MM.1S (cell line): ENCODE measurements around the gene RAB27B.
"Not testable (repeated sequence)": the region's sequence is repeated elsewhere in the genome, so short reads cannot be mapped to it uniquely, and the experiment has no call there.

Source experiments
- DNase-seq: peaks from one replicate; pipeline ENCODE4 v3.0.0-alpha.2; 2015
- H2AFZ ChIP-seq: fragments of 300-600 bp; sonication (generic); 2 replicates; pipeline ENCODE4 v1.6.0; 2016; ENCODE audit warnings: antibody characterized with exemption, low read length
- H3F3A ChIP-seq: fragments of 300-600 bp; sonication (generic); 2 replicates; pipeline ENCODE4 v1.6.1; 2016; ENCODE audit warnings: mild to moderate bottlenecking, antibody characterized with exemption, low read length, moderate library complexity, mixed read lengths; ENCODE audit not compliant: insufficient read depth
- H3K27ac ChIP-seq: fragments of 300-600 bp; sonication (generic); 2 replicates; pipeline ENCODE4 v1.5.1; 2016; ENCODE audit warnings: mild to moderate bottlenecking, low read length
- H3K27me3 ChIP-seq: fragments of 300-600 bp; sonication (generic); replicated peaks from 2 replicates; pipeline ENCODE4 v1.6.0; 2016; ENCODE audit warnings: low read length; ENCODE audit not compliant: insufficient read depth
- H3K36me3 ChIP-seq: fragments of 300-600 bp; sonication (generic); replicated peaks from 2 replicates; pipeline ENCODE4 v1.6.1; 2016; ENCODE audit warnings: mild to moderate bottlenecking, low read length, mixed read lengths; ENCODE audit not compliant: insufficient read depth
- H3K4me1 ChIP-seq: fragments of 300-600 bp; sonication (generic); 2 replicates; pipeline ENCODE4 v1.6.1; 2016; ENCODE audit warnings: low read length, mixed read lengths
- H3K4me2 ChIP-seq: fragments of 300-600 bp; sonication (generic); 2 replicates; pipeline ENCODE4 v1.6.0; 2016; ENCODE audit warnings: low read depth, low read length
- H3K4me3 ChIP-seq: fragments of 300-600 bp; sonication (generic); 2 replicates; pipeline ENCODE4 v1.5.1; 2016; ENCODE audit warnings: low read length, mixed read lengths
- H3K79me2 ChIP-seq: fragments of 300-600 bp; sonication (generic); 2 replicates; pipeline ENCODE4 v1.6.1; 2016; ENCODE audit warnings: mixed run types, low read length, mixed read lengths
- H3K9ac ChIP-seq: fragments of 300-600 bp; sonication (generic); 2 replicates; pipeline ENCODE4 v1.6.1; 2016; ENCODE audit warnings: low read length, mixed read lengths
- H3K9me2 ChIP-seq: fragments of 300-600 bp; sonication (generic); replicated peaks from 2 replicates; pipeline ENCODE4 v1.6.1; 2016; ENCODE audit warnings: mild to moderate bottlenecking, low read length, mixed read lengths; ENCODE audit not compliant: insufficient read depth
- H3K9me3 ChIP-seq: fragments of 300-600 bp; sonication (generic); replicated peaks from 2 replicates; pipeline ENCODE4 v1.6.1; 2016; ENCODE audit warnings: mild to moderate bottlenecking, low read length, mixed read lengths; ENCODE audit not compliant: insufficient read depth
- H4K20me1 ChIP-seq: fragments of 300-600 bp; sonication (generic); 2 replicates; pipeline ENCODE4 v1.6.1; 2016; ENCODE audit warnings: mild to moderate bottlenecking, low read length, moderate library complexity, mixed read lengths; ENCODE audit not compliant: insufficient read depth
- EZH2 ChIP-seq: fragments of 300-600 bp; sonication (generic); optimal IDR thresholded peaks from 2 replicates; pipeline ENCODE3; 2017; ENCODE audit warnings: low read depth, mild to moderate bottlenecking, antibody characterized with exemption, low read length, mixed read lengths
- EZH2phosphoT487 ChIP-seq: fragments of 300-600 bp; sonication (generic); IDR thresholded peaks from 2 replicates; pipeline ENCODE4 v1.6.1; 2018; ENCODE audit warnings: antibody characterized with exemption, low read length
- TF ChIP-seq, protein P1 (sequence below): fragments of 300-600 bp; sonication (generic); IDR thresholded peaks from 2 replicates; pipeline ENCODE4 v1.5.1; 2016; ENCODE audit warnings: antibody characterized with exemption, low read length, mixed read lengths

Gene RAB27B

DNA sequence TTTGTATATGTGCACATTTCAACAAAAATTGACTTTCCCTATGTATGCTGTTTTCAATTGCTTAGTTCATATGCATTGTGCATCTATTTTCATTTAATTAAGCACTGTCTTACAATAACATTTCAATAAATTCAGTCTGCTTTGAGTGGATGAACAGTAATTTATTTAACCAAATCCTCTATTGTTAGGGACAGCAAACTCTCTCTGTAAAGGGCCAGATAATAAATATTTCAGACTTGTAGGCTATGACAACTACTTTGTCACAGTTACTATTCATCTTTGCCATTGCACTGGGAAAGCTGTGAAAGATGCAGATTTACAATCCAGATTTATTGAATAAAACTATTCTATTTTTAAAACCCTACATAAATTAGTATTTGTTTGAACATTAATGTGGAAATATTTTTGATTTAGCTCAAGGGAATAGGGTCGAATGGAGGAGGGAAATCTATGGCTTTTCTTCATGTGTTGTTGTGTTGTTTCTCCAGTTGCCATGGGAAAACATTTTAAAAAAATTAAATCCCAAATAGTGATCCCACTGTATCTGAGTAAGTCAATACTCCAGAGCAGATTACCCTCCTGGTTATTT lies 14.2 kb upstream of the RAB27B start:
- Histone ChIP-seq H3K4me3 (no peak overlapping the region), H3K4me2 (no peak overlapping the region), H3F3A (no peaks in the 10 kb centered on the region), H3K9me3 (no peaks in the 10 kb centered on the region), H3K36me3 (no peaks in the 10 kb centered on the region), H3K9me2 (no peaks in the 10 kb centered on the region), H3K9ac (no peak overlapping the region), H2AFZ (no peak overlapping the region), H3K27ac (no peak overlapping the region), H3K79me2 (no peaks in the 10 kb centered on the region), H3K4me1 (no peaks in the 10 kb centered on the region), H3K27me3 (no peaks in the 10 kb centered on the region), H4K20me1 (no peaks in the 10 kb centered on the region)
- TF ChIP-seq EZH2phosphoT487 (no peak), EZH2 (no peak)
- TF ChIP-seq, protein P1, sequence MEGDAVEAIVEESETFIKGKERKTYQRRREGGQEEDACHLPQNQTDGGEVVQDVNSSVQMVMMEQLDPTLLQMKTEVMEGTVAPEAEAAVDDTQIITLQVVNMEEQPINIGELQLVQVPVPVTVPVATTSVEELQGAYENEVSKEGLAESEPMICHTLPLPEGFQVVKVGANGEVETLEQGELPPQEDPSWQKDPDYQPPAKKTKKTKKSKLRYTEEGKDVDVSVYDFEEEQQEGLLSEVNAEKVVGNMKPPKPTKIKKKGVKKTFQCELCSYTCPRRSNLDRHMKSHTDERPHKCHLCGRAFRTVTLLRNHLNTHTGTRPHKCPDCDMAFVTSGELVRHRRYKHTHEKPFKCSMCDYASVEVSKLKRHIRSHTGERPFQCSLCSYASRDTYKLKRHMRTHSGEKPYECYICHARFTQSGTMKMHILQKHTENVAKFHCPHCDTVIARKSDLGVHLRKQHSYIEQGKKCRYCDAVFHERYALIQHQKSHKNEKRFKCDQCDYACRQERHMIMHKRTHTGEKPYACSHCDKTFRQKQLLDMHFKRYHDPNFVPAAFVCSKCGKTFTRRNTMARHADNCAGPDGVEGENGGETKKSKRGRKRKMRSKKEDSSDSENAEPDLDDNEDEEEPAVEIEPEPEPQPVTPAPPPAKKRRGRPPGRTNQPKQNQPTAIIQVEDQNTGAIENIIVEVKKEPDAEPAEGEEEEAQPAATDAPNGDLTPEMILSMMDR, result no peak
- DNase-seq, result no peak

DNA sequence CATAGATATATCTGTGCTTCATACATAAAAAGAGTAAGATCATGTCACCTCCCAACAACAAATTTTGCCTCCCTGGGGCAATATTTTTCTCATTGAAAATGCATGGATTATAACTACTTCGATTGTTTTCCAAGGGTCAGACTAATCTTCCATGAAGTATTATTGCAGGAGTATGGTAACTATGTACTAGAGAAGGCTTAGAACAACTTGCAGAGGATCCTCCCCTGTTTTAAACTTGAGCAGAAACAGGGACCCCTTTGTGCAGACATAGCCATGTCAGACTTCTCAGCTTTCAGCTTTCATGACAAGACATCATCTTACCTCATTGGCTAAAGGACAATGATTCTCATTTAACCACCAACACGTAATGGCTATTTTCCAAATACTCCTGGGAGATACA lies 13.2 kb upstream of the RAB27B start:
- TF ChIP-seq EZH2phosphoT487, result no peak
- TF ChIP-seq, protein P1, result no peak
- no peak for TF ChIP-seq EZH2

DNA sequence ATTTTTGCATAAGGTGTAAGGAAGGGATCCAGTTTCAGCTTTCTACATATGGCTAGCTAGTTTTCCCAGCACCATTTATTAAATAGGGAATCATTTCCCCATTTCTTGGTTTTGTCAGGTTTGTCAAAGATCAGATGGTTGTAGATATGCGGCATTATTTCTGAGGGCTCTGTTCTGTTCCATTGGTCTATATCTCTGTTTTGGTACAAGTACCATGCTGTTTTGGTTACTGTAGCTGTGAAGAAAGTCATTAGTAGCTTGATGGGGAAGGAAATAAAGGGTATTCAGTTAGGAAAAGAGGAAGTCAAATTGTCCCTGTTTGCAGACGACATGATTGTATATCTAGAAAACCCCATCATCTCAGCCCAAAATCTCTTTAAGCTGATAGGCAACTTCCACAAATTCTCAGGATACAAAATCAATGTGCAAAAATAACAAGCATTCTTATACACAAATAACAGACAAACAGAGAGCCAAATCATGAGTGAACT lies 7.4 kb upstream of the RAB27B start:
- not testable (repeated sequence) for H3K4me1 ChIP-seq, H3K36me3 ChIP-seq, H2AFZ ChIP-seq, H3K27me3 ChIP-seq, H3K9ac ChIP-seq, H3K27ac ChIP-seq, H3F3A ChIP-seq, H3K4me3 ChIP-seq, H3K4me2 ChIP-seq, H4K20me1 ChIP-seq, H3K9me3 ChIP-seq, H3K79me2 ChIP-seq, DNase-seq, H3K9me2 ChIP-seq

More for the DNA sequence above, 13.2 kb upstream of the RAB27B start:
- H3K27ac ChIP-seq, result no peak overlapping the region
- no peak overlapping the region for H3K4me2 ChIP-seq
- no peaks in the 10 kb centered on the region for H3K9me2 ChIP-seq
- no peaks in the 10 kb centered on the region for H3K4me1 ChIP-seq
- H2AFZ ChIP-seq, result no peak overlapping the region
- no peak overlapping the region for H3K9ac ChIP-seq
- H3K36me3 ChIP-seq, result no peaks in the 10 kb centered on the region
- no peaks in the 10 kb centered on the region for H3K79me2 ChIP-seq
- no peak overlapping the region for H3K4me3 ChIP-seq
- H3K27me3 ChIP-seq, result no peaks in the 10 kb centered on the region
- no peak for DNase-seq
- no peaks in the 10 kb centered on the region for H3K9me3 ChIP-seq
- no peaks in the 10 kb centered on the region for H4K20me1 ChIP-seq
- H3F3A ChIP-seq, result no peaks in the 10 kb centered on the region
